ENCODE results near the gene EIF3J. TPM values are rescaled to one million over a fixed set of nuclear protein-coding genes. Genes with fewer than 3 reads are reported as not detected.
"Not testable (repeated sequence)": the region's sequence is repeated elsewhere in the genome, so short reads cannot be mapped to it uniquely, and the experiment has no call there.

Gene EIF3J
- total RNA-seq, 5 donors from 2014 or later (not counting 1 experiment from before 2014, with no cell fraction given), result 58.2 to 68.3 (median 64.4) TPM

GRCh38 chr15:44536302-44536961 lies 515 bp upstream of the EIF3J start:
- no peak for DNase-seq
- ChIA-PET POLR2A (interaction anchor here in 1 of 2 donors (0.6 to 2.8 kb wide), 6 partner anchors 10 to 174 kb away, joined by 3 to 34 read pairs (median 4); partner anchors contain the start of gene PATL2), CTCF (interaction anchor here (0.5 to 2.3 kb wide), 7 partner anchors 10 to 1054 kb away, joined by 3 to 15 read pairs (median 3); partner anchors contain the start of genes B2M (in 1 of the 2), CTDSPL2 (in 1 of the 2), PATL2 (in 1 of the 2) and SPG11 (in 1 of the 2))
- 0% methylated on average over 37 of the region's 47 CpGs for WGBS (ENCODE audit: insufficient coverage)
- Histone ChIP-seq H3K27ac (ENCODE audit: low read length) (peak overlapping the region; percentile 81), H3K4me3 (ENCODE audit: control insufficient read depth in 1 of 2, extremely low read depth in 1 of 2, low read length in 1 of 2) (peak overlapping the region; percentile 90 to 91), H3K4me1 (ENCODE audit: control insufficient read depth in 1 of 2, extremely low read depth in 1 of 2, insufficient read depth in 2 of 2, low read length in 2 of 2) (peaks cover 13 to 24% of the 10 kb centered on the region in 2 experiments), H3K27me3 (replicated peaks in 1 of 2; ENCODE audit: control insufficient read depth in 2 of 2, extremely low read depth in 1 of 2, insufficient read depth in 2 of 2, low read length in 1 of 2) (no peaks in the 10 kb centered on the region), H3K36me3 (ENCODE audit: control insufficient read depth in 2 of 2, extremely low read depth in 1 of 2, insufficient read depth in 1 of 2, low read length in 1 of 2) (peaks cover 0 to 20% of the 10 kb centered on the region in 2 donors), H3K9me3 (no peaks in the 10 kb centered on the region)
- ATAC-seq (replicated peaks in 1 of 4), result peak in 3 of 4 experiments; percentile 60 to 61 (median 61)
- Mint-ChIP-seq H3K9me3 (no peaks in the 10 kb centered on the region), H3K4me1 (peaks cover 47 to 51% (median 48%) of the 10 kb centered on the region in 3 donors), H3K27ac (peak overlapping the region; percentile 88 to 90), H3K36me3 (peaks cover 24% of the 10 kb centered on the region), H3K27me3 (no peaks in the 10 kb centered on the region), H3K4me3 (peak overlapping the region; percentile 83 to 92 (median 85))

DNA sequence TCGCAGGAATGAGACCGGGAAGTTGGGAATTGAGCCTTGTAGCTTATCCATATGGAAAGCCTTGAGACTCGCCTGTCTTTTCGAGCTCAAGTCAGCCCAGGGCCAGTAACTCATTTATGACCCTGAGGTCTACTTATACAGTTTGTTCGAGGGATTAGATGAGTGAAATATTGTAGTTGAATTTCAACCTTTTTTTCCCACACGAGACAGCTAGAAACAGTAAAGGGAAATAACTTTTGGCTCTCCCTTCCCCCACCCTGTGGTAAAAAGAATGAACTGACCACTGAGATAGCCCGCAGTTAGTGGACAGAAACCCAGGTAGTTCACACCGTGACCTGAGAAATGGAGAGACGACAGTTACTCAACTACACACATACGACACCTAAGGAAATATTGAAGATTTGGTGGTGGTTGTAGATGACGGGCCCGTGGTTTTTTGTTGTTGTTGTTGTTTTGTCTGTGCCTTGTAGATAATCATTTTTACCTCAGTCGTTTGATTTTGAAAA lies 841 bp downstream of the EIF3J start:
- peak overlapping the region; percentile 83 to 92 (median 85) for H3K4me3 Mint-ChIP-seq
- ChIA-PET POLR2A (interaction anchor here (0.5 to 2.8 kb wide), 9 partner anchors 8 to 339 kb away, joined by 3 to 34 read pairs (median 5); no protein-coding TSS in a partner anchor), CTCF (interaction anchor here (0.6 to 2.3 kb wide), 6 partner anchors 8 to 109 kb away, joined by 3 to 15 read pairs (median 4); partner anchors contain the start of gene CTDSPL2 (in 1 of the 2))
- DNase-seq (peak in 4 of 35 experiments; percentile 2 to 42 (median 10)), ATAC-seq (replicated peaks in 1 of 4) (no peak)
- Histone ChIP-seq H3K9me3 (no peaks in the 10 kb centered on the region), H3K4me3 (ENCODE audit: control insufficient read depth in 1 of 2, extremely low read depth in 1 of 2, low read length in 1 of 2) (peak overlapping the region; percentile 53 to 84), H3K27ac (ENCODE audit: low read length) (peak overlapping the region; percentile 64), H3K4me1 (ENCODE audit: control insufficient read depth in 1 of 2, extremely low read depth in 1 of 2, insufficient read depth in 2 of 2, low read length in 2 of 2) (peaks cover 18 to 23% of the 10 kb centered on the region in 2 experiments), H3K27me3 (replicated peaks in 1 of 2; ENCODE audit: control insufficient read depth in 2 of 2, extremely low read depth in 1 of 2, insufficient read depth in 2 of 2, low read length in 1 of 2) (no peaks in the 10 kb centered on the region), H3K36me3 (ENCODE audit: control insufficient read depth in 2 of 2, extremely low read depth in 1 of 2, insufficient read depth in 1 of 2, low read length in 1 of 2) (peaks cover 0 to 25% of the 10 kb centered on the region in 2 donors)
- WGBS (ENCODE audit: insufficient coverage), result 0% methylated on average over 3 of the region's 13 CpGs
- peak overlapping the region; percentile 81 to 89 for H3K27ac Mint-ChIP-seq
- peaks cover 59 to 64% (median 60%) of the 10 kb centered on the region in 3 donors for H3K4me1 Mint-ChIP-seq
- no peaks in the 10 kb centered on the region for H3K9me3 Mint-ChIP-seq
- peaks cover 28% of the 10 kb centered on the region for H3K36me3 Mint-ChIP-seq
- no peaks in the 10 kb centered on the region for H3K27me3 Mint-ChIP-seq

DNA sequence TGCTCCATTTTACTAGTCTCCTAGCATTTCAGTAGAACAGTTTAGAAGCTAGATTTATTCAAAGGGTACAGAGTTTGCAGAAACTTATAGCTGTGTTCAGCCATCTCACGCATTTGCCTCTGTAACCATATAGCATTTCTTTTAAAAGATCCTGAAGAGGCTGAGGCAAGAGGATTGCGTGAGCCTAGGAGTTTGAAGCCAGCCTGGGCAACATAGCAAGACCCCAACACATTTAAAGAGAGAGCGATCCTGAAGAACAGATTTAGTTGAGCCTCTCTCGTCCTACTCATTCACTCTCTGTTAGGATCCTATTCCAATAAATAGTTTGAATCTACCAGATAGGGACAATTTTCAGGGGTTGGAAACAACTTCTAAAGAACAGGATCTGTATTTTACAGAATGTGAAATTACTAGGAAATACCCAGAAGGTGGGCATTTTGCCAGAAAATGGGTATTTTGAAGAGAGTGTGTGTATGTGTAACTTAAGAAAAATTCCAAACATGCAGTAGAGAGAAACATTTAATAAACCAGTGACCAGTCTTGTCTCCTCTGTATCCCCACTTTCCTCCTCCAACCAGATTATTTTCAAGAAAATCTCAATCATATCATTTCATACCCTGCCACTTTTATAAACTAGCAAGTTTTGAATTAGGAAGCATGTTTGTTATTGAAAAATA lies 4.5 kb downstream of the EIF3J start:
- H3K4me3 Mint-ChIP-seq, result peak overlapping the region in 1 of 3 donors; percentile 41
- peaks cover 60 to 65% (median 62%) of the 10 kb centered on the region in 3 donors for H3K4me1 Mint-ChIP-seq
- ATAC-seq (replicated peaks in 1 of 4) (no peak), DNase-seq (no peak)
- peaks cover 27% of the 10 kb centered on the region for H3K36me3 Mint-ChIP-seq
- Histone ChIP-seq H3K4me3 (ENCODE audit: control insufficient read depth in 1 of 2, extremely low read depth in 1 of 2, low read length in 1 of 2) (no peak overlapping the region), H3K36me3 (ENCODE audit: control insufficient read depth in 2 of 2, extremely low read depth in 1 of 2, insufficient read depth in 1 of 2, low read length in 1 of 2) (peaks cover 0 to 22% of the 10 kb centered on the region in 2 donors), H3K9me3 (no peaks in the 10 kb centered on the region), H3K4me1 (ENCODE audit: control insufficient read depth in 1 of 2, extremely low read depth in 1 of 2, insufficient read depth in 2 of 2, low read length in 2 of 2) (peaks cover 18 to 28% of the 10 kb centered on the region in 2 experiments), H3K27ac (ENCODE audit: low read length) (no peak overlapping the region), H3K27me3 (replicated peaks in 1 of 2; ENCODE audit: control insufficient read depth in 2 of 2, extremely low read depth in 1 of 2, insufficient read depth in 2 of 2, low read length in 1 of 2) (no peaks in the 10 kb centered on the region)
- H3K27me3 Mint-ChIP-seq, result no peaks in the 10 kb centered on the region
- 93% methylated on average over 2 of the region's 4 CpGs for WGBS (ENCODE audit: insufficient coverage)
- ChIA-PET POLR2A (no interaction called here), CTCF (interaction anchor here in 1 of 2 donors (1.1 kb wide), 1 partner anchor 9 kb away, joined by 3 read pairs; no protein-coding TSS in a partner anchor)
- peak overlapping the region; percentile 1 to 36 for H3K27ac Mint-ChIP-seq
- no peaks in the 10 kb centered on the region for H3K9me3 Mint-ChIP-seq

- H3K4me1 ChIP-seq (ENCODE audit: control insufficient read depth in 1 of 2, extremely low read depth in 1 of 2, insufficient read depth in 2 of 2, low read length in 2 of 2), result peaks cover 18 to 35% of the 10 kb centered on the region in 2 experiments
- H3K27me3 ChIP-seq (replicated peaks in 1 of 2; ENCODE audit: control insufficient read depth in 2 of 2, extremely low read depth in 1 of 2, insufficient read depth in 2 of 2, low read length in 1 of 2), result no peaks in the 10 kb centered on the region
- H3K27me3 Mint-ChIP-seq, result no peaks in the 10 kb centered on the region
- H3K27ac Mint-ChIP-seq, result no peak overlapping the region
- no peak overlapping the region for H3K27ac ChIP-seq (ENCODE audit: low read length)
- H3K4me3 Mint-ChIP-seq, result peak overlapping the region in 1 of 3 donors; percentile 49
- DNase-seq, result no peak
- CTCF ChIA-PET, result interaction anchor here (0.7 to 1.4 kb wide), 4 partner anchors 10 to 376 kb away, joined by 3 to 4 read pairs (median 3); no protein-coding TSS in a partner anchor
- no peaks in the 10 kb centered on the region for H3K9me3 Mint-ChIP-seq
- H3K36me3 ChIP-seq (ENCODE audit: control insufficient read depth in 2 of 2, extremely low read depth in 1 of 2, insufficient read depth in 1 of 2, low read length in 1 of 2), result peaks cover 0 to 22% of the 10 kb centered on the region in 2 donors
- POLR2A ChIA-PET, result interaction anchor here in 1 of 2 donors (0.6 kb wide), 1 partner anchor 15 kb away, joined by 4 read pairs; no protein-coding TSS in a partner anchor
- peaks cover 64 to 69% (median 68%) of the 10 kb centered on the region in 3 donors for H3K4me1 Mint-ChIP-seq
- H3K9me3 ChIP-seq, result no peaks in the 10 kb centered on the region
- H3K36me3 Mint-ChIP-seq, result peaks cover 27% of the 10 kb centered on the region
- no peak for ATAC-seq (replicated peaks in 1 of 4)
- H3K4me3 ChIP-seq (ENCODE audit: control insufficient read depth in 1 of 2, extremely low read depth in 1 of 2, low read length in 1 of 2), result no peak overlapping the region
These were observed 5.6 kb downstream of the EIF3J start for GRCh38 chr15:44542596-44542995.

DNA sequence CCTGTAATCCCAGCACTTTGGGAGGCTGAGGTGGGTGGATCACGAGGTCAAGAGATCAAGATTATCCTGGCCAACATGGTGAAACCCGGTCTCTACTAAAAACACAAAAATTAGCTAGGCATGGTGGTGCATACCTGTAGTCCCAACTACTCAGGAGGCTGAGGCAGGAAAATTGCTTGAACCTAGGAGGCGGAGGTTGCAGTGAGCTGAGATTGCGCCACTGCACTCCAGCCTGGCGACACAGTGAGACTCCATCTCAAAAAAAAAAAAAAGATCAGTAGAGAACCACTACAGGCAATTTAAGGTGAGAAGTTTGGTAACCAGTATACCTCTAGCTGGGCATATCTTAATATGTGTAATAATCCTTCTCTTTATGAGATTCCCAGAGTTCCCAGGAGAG lies 7.8 kb downstream of the EIF3J start:
- peaks cover 0 to 19% of the 10 kb centered on the region in 2 donors for H3K36me3 ChIP-seq (ENCODE audit: control insufficient read depth in 2 of 2, extremely low read depth in 1 of 2, insufficient read depth in 1 of 2, low read length in 1 of 2)
- peaks cover 59 to 72% (median 70%) of the 10 kb centered on the region in 3 donors for H3K4me1 Mint-ChIP-seq
- POLR2A ChIA-PET; DNase-seq; H3K27ac ChIP-seq (ENCODE audit: low read length); H3K9me3 ChIP-seq; H3K4me3 ChIP-seq (ENCODE audit: control insufficient read depth in 1 of 2, extremely low read depth in 1 of 2, low read length in 1 of 2); ATAC-seq (replicated peaks in 1 of 4); H3K27me3 Mint-ChIP-seq; H3K27me3 ChIP-seq (replicated peaks in 1 of 2; ENCODE audit: control insufficient read depth in 2 of 2, extremely low read depth in 1 of 2, insufficient read depth in 2 of 2, low read length in 1 of 2); H3K9me3 Mint-ChIP-seq; H3K4me3 Mint-ChIP-seq: not testable (repeated sequence)
- H3K4me1 ChIP-seq (ENCODE audit: control insufficient read depth in 1 of 2, extremely low read depth in 1 of 2, insufficient read depth in 2 of 2, low read length in 2 of 2), result peaks cover 9 to 33% of the 10 kb centered on the region in 2 experiments
- peaks cover 29% of the 10 kb centered on the region for H3K36me3 Mint-ChIP-seq
- WGBS (ENCODE audit: insufficient coverage), result 80% methylated on average over 1 of the region's 5 CpGs
- H3K27ac Mint-ChIP-seq, result peak overlapping the region in 1 of 2 donors; percentile 22
- CTCF ChIA-PET, result interaction anchor here in 1 of 2 donors (0.6 to 1.1 kb wide), 3 partner anchors 39 to 377 kb away, joined by 3 to 4 read pairs (median 3); no protein-coding TSS in a partner anchor
